Measurements from ENCODE around the gene MRC1.

GRCh38 chr10:17801507-17801906 lies 7.6 kb upstream of the MRC1 start:
- TF ChIP-seq CTCF (IDR thresholded peaks at IDR 0.05; ENCODE audit: low read depth, low read length) = no peak
- no peak for TF ChIP-seq POLR2A (IDR thresholded peaks at IDR 0.05; ENCODE audit: extremely low read depth, insufficient read length)

All from NB4 (cell line).